OCI-LY3 (cell line): Measurements from ENCODE around the gene R3HCC1L.

Experiments used
- CTCF ChIP-seq: fragments of 200-600, 300-600 bp; sonication (generic); IDR thresholded peaks from 2 replicates; pipeline ENCODE4 v1.5.1; 2014; ENCODE audit warnings: antibody characterized with exemption, low read length, low read depth
- EZH2phosphoT487 ChIP-seq: fragments of 200-600 bp; shearing (Covaris generic); IDR thresholded peaks from 2 replicates; pipeline ENCODE4 v1.6.1; 2018; ENCODE audit warnings: antibody characterized with exemption, mixed run types, low read depth

GRCh38 chr10:98287321-98287720, 152.9 kb downstream of the R3HCC1L start:
- TF ChIP-seq EZH2phosphoT487 (no peak), CTCF (no peak)
